Measurements from ENCODE around the gene PHPT1. TPM values are rescaled to one million over a fixed set of nuclear protein-coding genes. Genes with fewer than 3 reads are reported as not detected.

Gene PHPT1
- total and polyA plus RNA-seq, 4 donors = 23.2 to 83.1 (median 42.3) TPM

GRCh38 chr9:136831720-136832104, 17.5 kb upstream of the PHPT1 start:
- no peaks in the 10 kb centered on the region for H3K9me3 ChIP-seq (ENCODE audit: control insufficient read depth in 4 of 4, low read length in 3 of 4)
- H3K4me3 ChIP-seq (ENCODE audit: low read depth in 1 of 3, low read length in 3 of 3) = no peak overlapping the region
- DNase-seq (ENCODE audit: low spot score) = no peak
- 95% methylated on average over 23 of the region's 23 CpGs for WGBS
- no peaks in the 10 kb centered on the region for H3K4me1 ChIP-seq (ENCODE audit: control insufficient read depth in 4 of 4, insufficient read depth in 4 of 4, low read length in 3 of 4)
- no peak overlapping the region for H3K27ac ChIP-seq (ENCODE audit: low read depth in 1 of 2, low read length in 2 of 2)
- H3K27me3 ChIP-seq (ENCODE audit: control insufficient read depth in 4 of 4, insufficient read depth in 4 of 4, low read length in 3 of 4) = no peaks in the 10 kb centered on the region
- peaks cover 12 to 49% (median 21%) of the 10 kb centered on the region in 4 donors for H3K36me3 ChIP-seq (ENCODE audit: control insufficient read depth in 4 of 4, insufficient read depth in 3 of 4, low read depth in 1 of 4, low read length in 3 of 4)
- no peak for TF ChIP-seq REST (IDR thresholded peaks at IDR 0.05)
- TF ChIP-seq JUND (IDR thresholded peaks at IDR 0.05) = no peak
- no peak for TF ChIP-seq EGR1 (IDR thresholded peaks at IDR 0.05; ENCODE audit: low read depth in 2 of 2)
- no peak for TF ChIP-seq GABPA (IDR thresholded peaks at IDR 0.05 in 1 of 2, conservative IDR thresholded peaks at IDR 0.05 in 1 of 2)
- no peak for TF ChIP-seq HNF4G (IDR thresholded peaks at IDR 0.05)
- TF ChIP-seq HNF4A (conservative IDR thresholded peaks at IDR 0.05) = no peak
- no peak for TF ChIP-seq SP1 (IDR thresholded peaks at IDR 0.05)
- no peak overlapping the region for H3K9ac ChIP-seq (ENCODE audit: low read depth in 1 of 2, low read length in 2 of 2)

GRCh38 chr9:136832581-136832980, 16.6 kb upstream of the PHPT1 start:
- H3K4me1 ChIP-seq (ENCODE audit: control insufficient read depth in 4 of 4, insufficient read depth in 4 of 4, low read length in 3 of 4) = no peaks in the 10 kb centered on the region
- TF ChIP-seq TAF1 (conservative IDR thresholded peaks at IDR 0.05) (no peak), CTCF (IDR thresholded peaks at IDR 0.05; ENCODE audit: low read depth, low read length, missing input control) (no peak), YY1 (IDR thresholded peaks at IDR 0.05) (no peak), REST (IDR thresholded peaks at IDR 0.05) (no peak), RXRA (IDR thresholded peaks at IDR 0.05) (no peak), ZBTB33 (IDR thresholded peaks at IDR 0.05) (no peak), NR2F2 (IDR thresholded peaks at IDR 0.05) (no peak), RAD21 (IDR thresholded peaks at IDR 0.05) (no peak), GABPA (IDR thresholded peaks at IDR 0.05 in 1 of 2, conservative IDR thresholded peaks at IDR 0.05 in 1 of 2) (no peak), FOXA2 (IDR thresholded peaks at IDR 0.05) (no peak), HNF4G (IDR thresholded peaks at IDR 0.05) (no peak), HNF4A (conservative IDR thresholded peaks at IDR 0.05) (no peak), ATF3 (IDR thresholded peaks at IDR 0.05) (no peak), SP1 (IDR thresholded peaks at IDR 0.05) (no peak), FOXA1 (IDR thresholded peaks at IDR 0.05) (no peak), EGR1 (IDR thresholded peaks at IDR 0.05; ENCODE audit: low read depth in 2 of 2) (no peak), MAX (IDR thresholded peaks at IDR 0.05) (no peak), JUND (IDR thresholded peaks at IDR 0.05) (no peak)
- no peak overlapping the region for H3K27ac ChIP-seq (ENCODE audit: low read depth in 1 of 2, low read length in 2 of 2)
- H3K27me3 ChIP-seq (ENCODE audit: control insufficient read depth in 4 of 4, insufficient read depth in 4 of 4, low read length in 3 of 4) = no peaks in the 10 kb centered on the region
- H3K36me3 ChIP-seq (ENCODE audit: control insufficient read depth in 4 of 4, insufficient read depth in 3 of 4, low read depth in 1 of 4, low read length in 3 of 4) = peaks cover 12 to 42% (median 20%) of the 10 kb centered on the region in 4 donors
- no peak overlapping the region for H3K9ac ChIP-seq (ENCODE audit: low read depth in 1 of 2, low read length in 2 of 2)
- no peak for DNase-seq (ENCODE audit: low spot score)
- H3K9me3 ChIP-seq (ENCODE audit: control insufficient read depth in 4 of 4, low read length in 3 of 4) = no peaks in the 10 kb centered on the region
- WGBS = 93% methylated on average over 9 of the region's 9 CpGs
- H3K4me3 ChIP-seq (ENCODE audit: low read depth in 1 of 3, low read length in 3 of 3) = no peak overlapping the region
